ENCODE data around the gene THOC5.
"Not testable (repeated sequence)": the region's sequence is repeated elsewhere in the genome, so short reads cannot be mapped to it uniquely, and the experiment has no call there.

Gene THOC5

GRCh38 chr22:29563652-29564460 lies 10.3 kb upstream of the THOC5 start:
- DNase-seq (ENCODE audit: low spot score): no peak

GRCh38 chr22:29559853-29560252 lies 6.3 kb upstream of the THOC5 start:
- DNase-seq (ENCODE audit: low spot score): no peak

- DNase-seq (ENCODE audit: low spot score): no peak
Measured at GRCh38 chr22:29559030-29559429, 5.5 kb upstream of the THOC5 start.

GRCh38 chr22:29555065-29555644 lies 1.6 kb upstream of the THOC5 start:
- DNase-seq (ENCODE audit: low spot score): no peak

GRCh38 chr22:29552357-29552756 lies 1.2 kb downstream of the THOC5 start:
- DNase-seq (ENCODE audit: low spot score): not testable (repeated sequence)

- DNase-seq (ENCODE audit: low spot score): no peak
Measured at GRCh38 chr22:29550005-29550404, 3.6 kb downstream of the THOC5 start.

GRCh38 chr22:29545045-29545444 lies 8.5 kb downstream of the THOC5 start:
- DNase-seq (ENCODE audit: low spot score): not testable (repeated sequence)

- no peak for DNase-seq (ENCODE audit: low spot score)
Measured at GRCh38 chr22:29541845-29542244, 11.7 kb downstream of the THOC5 start.

GRCh38 chr22:29539105-29539504 lies 14.5 kb downstream of the THOC5 start:
- no peak for DNase-seq (ENCODE audit: low spot score)

GRCh38 chr22:29536411-29536810 lies 17.1 kb downstream of the THOC5 start:
- no peak for DNase-seq (ENCODE audit: low spot score)

- no peak for DNase-seq (ENCODE audit: low spot score)
Measured at GRCh38 chr22:29531419-29531818, 22.1 kb downstream of the THOC5 start.

GRCh38 chr22:29530716-29531115 lies 22.8 kb downstream of the THOC5 start:
- DNase-seq (ENCODE audit: low spot score): no peak

GRCh38 chr22:29528144-29528543 lies 25.4 kb downstream of the THOC5 start:
- no peak for DNase-seq (ENCODE audit: low spot score)

GRCh38 chr22:29524442-29525191 lies 28.9 kb downstream of the THOC5 start:
- DNase-seq (ENCODE audit: low spot score): peak; percentile 20

GRCh38 chr22:29523761-29524160 lies 29.8 kb downstream of the THOC5 start:
- DNase-seq (ENCODE audit: low spot score): no peak

- DNase-seq (ENCODE audit: low spot score): no peak
Measured at GRCh38 chr22:29521526-29521925, 32.0 kb downstream of the THOC5 start.

- peak; percentile 26 for DNase-seq (ENCODE audit: low spot score)
Measured at GRCh38 chr22:29520851-29521250, 32.7 kb downstream of the THOC5 start.

- no peak for DNase-seq (ENCODE audit: low spot score)
Measured at GRCh38 chr22:29519996-29520395, 33.6 kb downstream of the THOC5 start.

GRCh38 chr22:29518427-29518826 lies 35.1 kb downstream of the THOC5 start:
- no peak for DNase-seq (ENCODE audit: low spot score)

- no peak for DNase-seq (ENCODE audit: low spot score)
Measured at GRCh38 chr22:29517215-29517908, 36.2 kb downstream of the THOC5 start.

- DNase-seq (ENCODE audit: low spot score): no peak
Measured at GRCh38 chr22:29512031-29512430, 41.5 kb downstream of the THOC5 start.

- DNase-seq (ENCODE audit: low spot score): no peak
Measured at GRCh38 chr22:29511126-29511862, 42.3 kb downstream of the THOC5 start.

Data from kidney tubule cell (primary cell).